SU-DHL-6 (cell line): Measurements from ENCODE around the gene HNRNPD.

Experiments
- CTCF ChIP-seq: fragments of 200-600 bp; sonication (generic); IDR thresholded peaks from one replicate; pipeline ENCODE4 v1.5.1; 2017; ENCODE audit warnings: antibody characterized with exemption, mild to moderate bottlenecking, low read length, moderate library complexity; ENCODE audit not compliant: insufficient read depth, poor library complexity, severe bottlenecking
- EZH2phosphoT487 ChIP-seq: fragments of 200-600 bp; sonication (generic), shearing (Covaris generic); conservative IDR thresholded peaks from 2 replicates; pipeline ENCODE4 v1.6.1; 2018; ENCODE audit warnings: mild to moderate bottlenecking, antibody characterized with exemption, low read length, moderate library complexity, mixed read lengths

GRCh38 chr4:82335043-82335442, 38.7 kb downstream of the HNRNPD start:
- TF ChIP-seq CTCF = no peak
- no peak for TF ChIP-seq EZH2phosphoT487
